GM19468 (cell line): ENCODE data around the gene WDR44.
A peak's percentile ranks its signal among the peaks of the same experiment; 100 is the strongest.
"Not testable (repeated sequence)": the region's sequence is repeated elsewhere in the genome, so short reads cannot be mapped to it uniquely, and the experiment has no call there.

ENCODE experiments used
- ATAC-seq: cut with Tn5 transposase; IDR thresholded peaks from one replicate; pipeline ENCODE4 v1.9.1; 2021; ENCODE audit warnings: mild to moderate bottlenecking, moderate library complexity, moderate number of reproducible peaks; ENCODE audit not compliant: unreplicated experiment; ENCODE audit errors: extremely low read depth

WDR44 gene, protein sequence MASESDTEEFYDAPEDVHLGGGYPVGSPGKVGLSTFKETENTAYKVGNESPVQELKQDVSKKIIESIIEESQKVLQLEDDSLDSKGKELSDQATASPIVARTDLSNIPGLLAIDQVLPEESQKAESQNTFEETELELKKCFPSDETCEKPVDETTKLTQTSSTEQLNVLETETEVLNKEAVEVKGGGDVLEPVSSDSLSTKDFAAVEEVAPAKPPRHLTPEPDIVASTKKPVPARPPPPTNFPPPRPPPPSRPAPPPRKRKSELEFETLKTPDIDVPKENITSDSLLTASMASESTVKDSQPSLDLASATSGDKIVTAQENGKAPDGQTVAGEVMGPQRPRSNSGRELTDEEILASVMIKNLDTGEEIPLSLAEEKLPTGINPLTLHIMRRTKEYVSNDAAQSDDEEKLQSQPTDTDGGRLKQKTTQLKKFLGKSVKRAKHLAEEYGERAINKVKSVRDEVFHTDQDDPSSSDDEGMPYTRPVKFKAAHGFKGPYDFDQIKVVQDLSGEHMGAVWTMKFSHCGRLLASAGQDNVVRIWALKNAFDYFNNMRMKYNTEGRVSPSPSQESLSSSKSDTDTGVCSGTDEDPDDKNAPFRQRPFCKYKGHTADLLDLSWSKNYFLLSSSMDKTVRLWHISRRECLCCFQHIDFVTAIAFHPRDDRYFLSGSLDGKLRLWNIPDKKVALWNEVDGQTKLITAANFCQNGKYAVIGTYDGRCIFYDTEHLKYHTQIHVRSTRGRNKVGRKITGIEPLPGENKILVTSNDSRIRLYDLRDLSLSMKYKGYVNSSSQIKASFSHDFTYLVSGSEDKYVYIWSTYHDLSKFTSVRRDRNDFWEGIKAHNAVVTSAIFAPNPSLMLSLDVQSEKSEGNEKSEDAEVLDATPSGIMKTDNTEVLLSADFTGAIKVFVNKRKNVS

GRCh38 chrX:118345464-118346257, at the start of gene WDR44:
WDR44 (plus strand) TSS chrX:118346106; CDS start chrX:118346504, 398 bp downstream.
- ATAC-seq = peak; percentile 87

- ATAC-seq = not testable (repeated sequence)
Observed at GRCh38 chrX:118305827-118306226, 40.1 kb upstream of the WDR44 start.

DNA sequence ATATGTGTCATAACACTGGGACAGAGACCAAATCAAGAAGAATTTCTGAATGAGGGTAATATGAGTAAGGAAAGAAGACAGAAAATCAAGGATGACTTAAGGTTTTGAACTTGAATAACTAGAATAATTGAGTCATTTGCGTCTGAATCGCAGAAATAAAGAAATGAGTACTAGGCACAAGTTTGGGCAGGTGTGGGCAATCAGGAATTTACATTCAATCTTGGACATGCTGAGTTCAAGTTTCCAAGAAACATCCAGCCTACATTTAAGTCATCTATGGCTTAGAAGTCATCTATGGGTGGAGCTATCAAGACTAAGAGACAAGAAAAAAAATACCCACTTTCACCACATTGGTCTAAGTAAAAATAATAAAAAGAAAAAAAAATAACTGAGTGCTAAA, 30.4 kb upstream of the WDR44 start:
- no peak for ATAC-seq

GRCh38 chrX:118324588-118324987, 21.3 kb upstream of the WDR44 start:
- ATAC-seq = no peak

DNA sequence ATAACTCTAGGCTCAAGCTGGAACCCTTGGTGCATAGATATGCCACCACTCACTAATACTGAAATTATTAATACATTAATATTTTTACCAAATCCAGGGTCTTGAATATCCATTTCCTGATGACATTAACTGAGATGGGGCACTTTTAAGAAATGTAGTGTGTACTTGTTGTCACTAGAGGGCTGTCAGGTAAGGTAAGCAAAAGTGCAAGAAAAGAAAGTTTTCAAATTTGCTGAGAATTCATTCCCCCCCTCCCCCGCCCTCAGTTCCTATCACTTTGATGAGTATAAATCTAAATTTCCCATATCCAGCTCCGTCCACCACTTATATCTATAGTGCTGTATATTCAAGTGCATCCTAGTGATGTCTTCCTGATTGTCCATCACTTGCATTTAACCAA, 20.5 kb upstream of the WDR44 start:
- no peak for ATAC-seq

- ATAC-seq = no peak
Observed at GRCh38 chrX:118329175-118329574, 16.7 kb upstream of the WDR44 start.

DNA sequence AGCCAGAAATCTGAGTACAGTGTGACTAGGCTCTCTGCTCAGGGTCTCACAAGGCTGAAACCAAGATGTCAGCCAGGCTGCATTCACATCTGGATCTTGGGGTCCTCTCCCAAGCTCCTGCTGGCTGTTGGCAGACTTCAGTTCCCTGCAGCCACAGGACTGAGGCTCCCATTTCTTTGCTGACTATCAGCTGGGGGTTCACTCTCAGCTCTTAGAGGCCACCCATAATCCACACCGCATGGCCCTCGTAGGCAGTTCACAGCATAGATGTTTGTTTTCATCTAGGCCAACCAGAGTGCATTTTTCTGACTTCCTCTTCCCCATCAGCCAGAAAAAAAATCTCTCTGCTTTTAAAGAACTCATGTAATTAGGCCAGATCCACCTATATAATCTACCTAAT, 8.2 kb upstream of the WDR44 start:
- ATAC-seq = no peak

GRCh38 chrX:118338930-118339329, 7.0 kb upstream of the WDR44 start:
- no peak for ATAC-seq

GRCh38 chrX:118345045-118345463, 852 bp upstream of the WDR44 start:
- ATAC-seq = no peak

DNA sequence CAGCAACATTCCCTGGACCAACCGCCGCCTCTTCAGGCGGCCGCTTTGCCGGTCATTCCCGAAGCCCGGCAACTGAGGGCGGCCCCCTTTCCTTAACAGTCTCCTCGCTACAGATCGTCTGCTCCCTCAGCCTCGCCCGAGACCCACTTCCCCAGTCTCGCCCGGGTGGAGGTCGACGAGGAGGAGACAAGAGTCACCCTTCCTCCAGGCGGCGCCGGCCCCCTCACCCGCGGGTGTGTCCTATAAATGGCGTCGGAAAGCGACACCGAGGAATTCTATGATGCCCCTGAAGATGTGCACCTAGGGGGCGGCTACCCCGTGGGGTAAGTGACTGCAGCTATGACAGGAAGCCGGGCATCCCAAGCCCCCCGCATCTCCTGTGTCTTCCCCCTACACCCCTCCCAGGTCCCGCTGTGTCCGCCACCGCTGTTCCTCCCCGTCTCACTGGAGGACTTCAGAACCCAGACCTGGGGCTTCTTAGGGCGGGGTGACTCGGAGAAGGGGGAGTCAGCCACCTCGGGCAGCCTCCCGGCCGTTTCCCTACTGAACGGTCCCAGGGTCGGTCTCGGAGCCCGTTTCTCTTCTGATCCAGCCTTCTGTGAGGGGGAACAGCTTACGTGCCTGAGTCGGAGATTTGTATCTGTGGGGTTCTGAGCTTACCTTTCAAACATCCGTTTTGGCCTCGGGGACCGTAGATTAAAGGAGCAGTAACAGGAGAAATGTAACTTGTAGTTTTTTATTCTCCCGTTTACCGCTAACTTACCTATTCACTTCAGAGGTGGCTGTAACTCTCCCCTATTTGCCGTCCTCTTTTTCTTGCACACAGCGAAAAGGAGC, 570 bp downstream of the WDR44 start:
- no peak for ATAC-seq

GRCh38 chrX:118347131-118347530, 1.2 kb downstream of the WDR44 start:
- no peak for ATAC-seq

DNA sequence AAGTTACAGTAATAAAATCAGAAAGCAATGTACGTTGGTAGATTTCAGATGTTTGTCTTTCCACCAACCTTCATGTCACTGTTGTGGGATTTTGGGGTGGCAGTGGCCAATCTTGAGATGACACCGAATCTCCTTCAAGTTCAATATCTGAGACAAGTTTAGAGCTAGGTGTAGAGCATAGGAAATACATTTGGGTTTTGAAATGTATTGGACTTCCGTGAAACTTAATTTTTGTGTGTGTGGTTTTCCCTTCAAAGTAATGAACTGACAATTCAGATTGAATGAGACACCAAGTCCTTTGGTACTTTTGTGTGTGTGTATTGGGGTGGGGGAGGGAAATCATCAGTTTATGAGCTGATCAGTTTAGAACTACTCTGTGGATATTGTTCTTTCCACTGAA, 1.8 kb downstream of the WDR44 start:
- ATAC-seq = no peak

- ATAC-seq = no peak
Observed at GRCh38 chrX:118348186-118348810, 2.4 kb downstream of the WDR44 start.

DNA sequence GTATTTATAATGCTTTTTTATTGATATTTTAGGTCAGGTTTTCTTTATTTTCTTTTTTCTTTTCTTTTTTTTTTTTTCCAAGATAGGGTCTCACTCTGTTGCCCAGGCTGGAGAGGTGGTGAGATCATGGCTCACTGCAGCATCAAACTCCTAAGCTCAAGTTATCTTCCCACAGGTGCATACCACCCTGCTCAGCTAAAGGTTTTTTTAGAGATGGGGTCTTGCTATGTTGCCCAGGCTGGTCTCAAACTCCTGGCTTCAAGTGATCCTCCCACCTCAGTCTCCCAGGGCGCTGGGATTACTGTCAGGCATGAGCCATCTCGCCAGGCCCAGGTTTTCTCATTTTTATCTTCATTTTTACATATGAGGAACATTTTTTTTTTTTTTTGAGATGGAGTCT, 3.3 kb downstream of the WDR44 start:
- no peak for ATAC-seq

- ATAC-seq = no peak
Observed at GRCh38 chrX:118350221-118350620, 4.3 kb downstream of the WDR44 start.

- no peak for ATAC-seq
Observed at GRCh38 chrX:118350706-118351105, 4.8 kb downstream of the WDR44 start.

- ATAC-seq = no peak
Observed at GRCh38 chrX:118352566-118352965, 6.7 kb downstream of the WDR44 start.

- no peak for ATAC-seq
Observed at GRCh38 chrX:118353081-118353850, 7.4 kb downstream of the WDR44 start.
